DND-41 (cell line): ENCODE results near the gene ANKS1A.

Experiments used
- ATAC-seq: fragments of 200-7000 bp; cut with Tn5 transposase; 3 replicates; pipeline ENCODE4 v1.9.1; 2021; ENCODE audit warnings: low read depth; ENCODE audit not compliant: insufficient read depth
- DNase-seq: peaks from one replicate; pipeline ENCODE4 v3.0.0-alpha.2; 2020
- H2AFZ ChIP-seq: 2 replicates; pipeline ENCODE4 v1.6.0; 2012; ENCODE audit warnings: low read depth, low read length
- H3K27ac ChIP-seq: 2 replicates; pipeline ENCODE4 v1.5.1; 2012; ENCODE audit warnings: low read length, inconsistent platforms
- H3K27me3 ChIP-seq: fragments of 200-600 bp; sonication (generic); 2 replicates; pipeline ENCODE4 v1.6.0; 2012; ENCODE audit warnings: low read length, mild to moderate bottlenecking, inconsistent platforms; ENCODE audit not compliant: insufficient read depth, poor library complexity
- H3K36me3 ChIP-seq: 2 replicates; pipeline ENCODE4 v1.5.1; 2012; ENCODE audit warnings: low read length, inconsistent platforms; ENCODE audit not compliant: insufficient read depth
- H3K4me1 ChIP-seq: 2 replicates; pipeline ENCODE4 v1.5.1; 2012; ENCODE audit warnings: mild to moderate bottlenecking, low read length; ENCODE audit not compliant: insufficient read depth
- H3K4me2 ChIP-seq: 2 replicates; pipeline ENCODE4 v1.6.0; 2012; ENCODE audit warnings: mild to moderate bottlenecking, moderate library complexity, low read length, inconsistent platforms; ENCODE audit not compliant: insufficient read depth
- H3K4me3 ChIP-seq, 2 experiments: fragments of 200-600 bp in 1 of 2; shearing (Covaris generic) in 1 of 2; 2 replicates each; pipeline ENCODE4 v1.5.1; 2012 to 2016; ENCODE audit warnings: inconsistent platforms in 2 of 2, low read length in 2 of 2, mild to moderate bottlenecking in 2 of 2, low read depth in 1 of 2, moderate library complexity in 1 of 2
- H3K79me2 ChIP-seq: 2 replicates; pipeline ENCODE4 v1.6.0; 2012; ENCODE audit warnings: low read length, inconsistent platforms; ENCODE audit not compliant: insufficient read depth
- H3K9ac ChIP-seq: 2 replicates; pipeline ENCODE4 v1.6.0; 2012; ENCODE audit warnings: low read depth, mild to moderate bottlenecking, inconsistent platforms, low read length, moderate library complexity
- H3K9me3 ChIP-seq: 2 replicates; pipeline ENCODE4 v1.5.1; 2012; ENCODE audit warnings: low read length, moderate library complexity, mild to moderate bottlenecking, inconsistent platforms; ENCODE audit not compliant: insufficient read depth, severe bottlenecking
- H4K20me1 ChIP-seq: 2 replicates; pipeline ENCODE4 v1.6.0; 2012; ENCODE audit warnings: low read length; ENCODE audit not compliant: insufficient read depth
- EZH2 ChIP-seq: IDR thresholded peaks from 3 replicates; pipeline ENCODE4 v1.6.1; 2012; ENCODE audit warnings: borderline replicate concordance, low read depth, mild to moderate bottlenecking, moderate library complexity, low read length, inconsistent platforms; ENCODE audit not compliant: severe bottlenecking
- TF ChIP-seq, protein P1 (sequence below): IDR thresholded peaks from 2 replicates; pipeline ENCODE4 v1.5.1; 2012; ENCODE audit warnings: borderline replicate concordance, low read length, moderate library complexity, mild to moderate bottlenecking; ENCODE audit not compliant: poor library complexity, severe bottlenecking; ENCODE audit errors: extremely low read depth

The ANKS1A gene

DNA sequence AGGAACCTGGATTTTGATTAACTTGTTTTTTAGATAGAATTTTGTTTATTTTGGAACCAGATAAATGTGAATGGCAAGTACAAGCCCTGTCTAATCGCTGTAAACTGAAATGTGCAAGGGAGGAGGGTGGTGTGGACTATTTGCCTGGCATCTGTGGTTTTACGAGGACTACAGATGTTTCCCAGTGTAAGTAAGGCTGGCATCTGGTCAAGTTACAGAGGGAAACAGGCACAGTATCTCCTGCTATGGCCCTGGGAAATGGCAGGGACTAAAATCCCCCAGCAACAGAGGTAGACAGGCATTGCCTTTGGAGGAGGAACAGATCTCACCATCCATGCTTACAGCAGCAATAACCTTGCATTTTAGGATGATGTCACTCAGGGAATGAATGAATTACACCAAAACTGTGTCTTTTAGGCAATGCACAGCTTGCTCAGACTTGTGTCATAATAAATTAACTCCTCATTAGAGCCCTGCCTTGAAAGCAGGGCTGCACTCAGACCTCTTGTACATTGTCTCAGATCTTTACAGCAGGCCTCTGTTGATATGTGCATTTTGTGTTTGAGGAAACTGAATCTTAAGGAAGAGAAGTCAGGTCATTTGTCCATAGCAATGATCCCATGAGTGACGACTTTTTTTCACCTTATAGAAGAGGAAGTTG is 155.8 kb downstream of the ANKS1A start:
- Histone ChIP-seq H2AFZ (no peak overlapping the region), H3K79me2 (no peaks in the 10 kb centered on the region), H3K4me3 (no peak overlapping the region), H3K4me1 (peaks cover 61% of the 10 kb centered on the region), H3K4me2 (no peak overlapping the region), H3K27ac (peak overlapping the region; percentile 50; the same call in 1 of the 2 replicates), H3K36me3 (peaks cover 7% of the 10 kb centered on the region; the same call in 1 of the 2 replicates), H4K20me1 (no peaks in the 10 kb centered on the region), H3K9ac (no peak overlapping the region; the same call in 1 of the 2 replicates), H3K27me3 (no peaks in the 10 kb centered on the region), H3K9me3 (no peaks in the 10 kb centered on the region)
- DNase-seq: no peak
- TF ChIP-seq, protein P1, sequence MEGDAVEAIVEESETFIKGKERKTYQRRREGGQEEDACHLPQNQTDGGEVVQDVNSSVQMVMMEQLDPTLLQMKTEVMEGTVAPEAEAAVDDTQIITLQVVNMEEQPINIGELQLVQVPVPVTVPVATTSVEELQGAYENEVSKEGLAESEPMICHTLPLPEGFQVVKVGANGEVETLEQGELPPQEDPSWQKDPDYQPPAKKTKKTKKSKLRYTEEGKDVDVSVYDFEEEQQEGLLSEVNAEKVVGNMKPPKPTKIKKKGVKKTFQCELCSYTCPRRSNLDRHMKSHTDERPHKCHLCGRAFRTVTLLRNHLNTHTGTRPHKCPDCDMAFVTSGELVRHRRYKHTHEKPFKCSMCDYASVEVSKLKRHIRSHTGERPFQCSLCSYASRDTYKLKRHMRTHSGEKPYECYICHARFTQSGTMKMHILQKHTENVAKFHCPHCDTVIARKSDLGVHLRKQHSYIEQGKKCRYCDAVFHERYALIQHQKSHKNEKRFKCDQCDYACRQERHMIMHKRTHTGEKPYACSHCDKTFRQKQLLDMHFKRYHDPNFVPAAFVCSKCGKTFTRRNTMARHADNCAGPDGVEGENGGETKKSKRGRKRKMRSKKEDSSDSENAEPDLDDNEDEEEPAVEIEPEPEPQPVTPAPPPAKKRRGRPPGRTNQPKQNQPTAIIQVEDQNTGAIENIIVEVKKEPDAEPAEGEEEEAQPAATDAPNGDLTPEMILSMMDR: no peak
- TF ChIP-seq EZH2: no peak
- ATAC-seq: no peak

DNA sequence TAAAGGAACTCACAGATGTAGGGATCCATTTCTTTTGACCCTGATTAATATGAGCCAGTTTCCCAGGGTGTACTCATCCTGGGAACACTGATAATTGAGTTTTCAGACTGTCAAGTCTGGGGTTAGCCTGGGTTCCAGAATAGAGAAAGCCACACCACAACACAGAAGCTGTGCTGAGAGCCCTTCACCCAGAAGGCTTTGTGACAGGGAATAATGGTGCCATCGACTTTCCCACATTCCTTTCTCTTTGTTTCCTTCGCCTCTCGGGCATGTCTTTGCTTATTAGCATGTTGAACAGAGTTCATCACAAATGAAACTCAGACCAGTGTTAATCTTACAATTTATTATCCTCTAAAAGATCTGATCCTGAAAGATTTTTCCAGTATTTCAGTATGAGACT is 157.0 kb downstream of the ANKS1A start:
- Histone ChIP-seq H3K79me2 (no peaks in the 10 kb centered on the region), H3K27me3 (no peaks in the 10 kb centered on the region), H3K9me3 (no peaks in the 10 kb centered on the region), H4K20me1 (0 out of 2 replicates have a peak, but pooled peaks cover 3% of the 10 kb centered on the region), H3K27ac (peak overlapping the region; percentile 78), H3K4me2 (no peak overlapping the region), H3K9ac (no peak overlapping the region), H3K36me3 (peaks cover 7% of the 10 kb centered on the region; the same call in 1 of the 2 replicates), H3K4me1 (peaks cover 73% of the 10 kb centered on the region), H3K4me3 (no peak overlapping the region), H2AFZ (no peak overlapping the region)
- no peak for ATAC-seq
- DNase-seq: no peak
- TF ChIP-seq EZH2: no peak
- TF ChIP-seq, protein P1: no peak

DNA sequence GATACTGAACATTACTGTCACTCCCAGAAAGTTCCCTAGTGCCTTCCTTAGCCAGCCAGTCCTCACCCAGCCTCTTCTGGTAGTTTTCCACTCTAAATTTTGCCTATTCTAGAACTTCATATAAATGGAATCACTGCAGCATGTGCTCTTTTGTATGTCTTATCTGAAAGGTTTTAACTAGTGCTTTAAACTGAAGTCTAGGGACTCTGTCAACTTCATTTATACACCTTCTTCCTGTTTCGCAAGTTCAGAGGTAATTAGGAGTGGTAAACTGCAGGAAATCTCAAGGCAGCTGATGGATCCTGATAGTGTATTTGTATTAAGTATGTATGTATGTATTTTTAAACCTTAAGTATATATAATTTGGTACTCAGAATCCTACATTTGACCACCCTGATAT is 157.8 kb downstream of the ANKS1A start:
- ATAC-seq (no peak), DNase-seq (no peak)
- H3K9me3 ChIP-seq: no peaks in the 10 kb centered on the region
- H3K36me3 ChIP-seq: peaks cover 7% of the 10 kb centered on the region; the same call in 1 of the 2 replicates
- H3K4me3 ChIP-seq: no peak overlapping the region
- no peaks in the 10 kb centered on the region for H3K79me2 ChIP-seq
- H4K20me1 ChIP-seq: 0 out of 2 replicates have a peak, but pooled peaks cover 3% of the 10 kb centered on the region
- H3K4me1 ChIP-seq: peaks cover 77% of the 10 kb centered on the region
- H3K4me2 ChIP-seq: no peak overlapping the region; the same call in 1 of the 2 replicates
- peak overlapping the region; percentile 33; the same call in 1 of the 2 replicates for H3K9ac ChIP-seq
- TF ChIP-seq, protein P1: no peak
- TF ChIP-seq EZH2: no peak
- no peak overlapping the region for H2AFZ ChIP-seq
- peak overlapping the region; percentile 78 for H3K27ac ChIP-seq
- no peaks in the 10 kb centered on the region for H3K27me3 ChIP-seq
